PFSK-1 (cell line): ENCODE results near the gene TBC1D24.
A peak's percentile ranks its signal among the peaks of the same experiment; 100 is the strongest.

ENCODE experiments used
- FOXP2 ChIP-seq: optimal IDR thresholded peaks from 2 replicates; pipeline ENCODE3; 2011; ENCODE audit warnings: borderline replicate concordance, control low read depth, inconsistent platforms; ENCODE audit not compliant: insufficient read depth; ENCODE audit errors: extremely low read length, extremely low read depth
- POLR2AphosphoS5 ChIP-seq: IDR thresholded peaks from 2 replicates; pipeline ENCODE4 v1.6.1; 2012; ENCODE audit warnings: low read depth, mild to moderate bottlenecking, control low read depth, low read length, moderate library complexity
- SIN3A ChIP-seq: IDR thresholded peaks from 2 replicates; pipeline ENCODE4 v1.6.1; 2012; ENCODE audit warnings: mild to moderate bottlenecking, low read length, moderate library complexity, borderline replicate concordance; ENCODE audit not compliant: insufficient read depth
- TAF1 ChIP-seq: IDR thresholded peaks from 2 replicates; pipeline ENCODE4 v1.6.1; 2012; ENCODE audit warnings: low read length, control low read depth, borderline replicate concordance; ENCODE audit not compliant: insufficient read depth
- TF ChIP-seq, protein P1 (sequence below), 2 experiments: IDR thresholded peaks; 2 replicates each; pipeline versions ENCODE4 v1.6.1 to v1.8.0; 2011 to 2012; ENCODE audit warnings: low read depth in 2 of 2, low read length in 2 of 2, control low read depth in 1 of 2, inconsistent platforms in 1 of 2, mild to moderate bottlenecking in 1 of 2, moderate library complexity in 1 of 2; ENCODE audit not compliant: insufficient read depth in 1 of 2

TBC1D24 gene

DNA sequence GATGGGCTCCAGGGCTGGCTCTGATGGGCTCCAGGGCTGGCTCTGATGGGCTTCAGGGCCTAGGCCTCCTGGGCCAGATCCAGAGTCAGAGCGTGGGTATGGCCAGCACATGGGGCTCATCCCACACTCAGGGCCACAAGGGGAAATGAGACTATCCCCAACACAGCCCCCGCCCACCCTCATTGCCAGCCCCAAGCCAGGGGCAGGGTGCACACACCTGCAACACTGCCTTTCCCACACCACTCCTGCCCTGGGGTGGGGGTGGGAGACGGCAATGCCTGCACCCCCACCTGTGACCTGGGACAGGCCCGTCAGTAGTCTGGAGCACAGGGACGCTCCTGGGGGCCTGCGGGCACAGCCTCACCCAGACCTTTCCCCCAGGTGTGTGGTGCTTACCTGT lies 24.5 kb downstream of the TBC1D24 start:
- TF ChIP-seq TAF1 = no peak
- no peak for TF ChIP-seq POLR2AphosphoS5
- no peak for TF ChIP-seq SIN3A
- no peak for TF ChIP-seq FOXP2
- TF ChIP-seq, protein P1, sequence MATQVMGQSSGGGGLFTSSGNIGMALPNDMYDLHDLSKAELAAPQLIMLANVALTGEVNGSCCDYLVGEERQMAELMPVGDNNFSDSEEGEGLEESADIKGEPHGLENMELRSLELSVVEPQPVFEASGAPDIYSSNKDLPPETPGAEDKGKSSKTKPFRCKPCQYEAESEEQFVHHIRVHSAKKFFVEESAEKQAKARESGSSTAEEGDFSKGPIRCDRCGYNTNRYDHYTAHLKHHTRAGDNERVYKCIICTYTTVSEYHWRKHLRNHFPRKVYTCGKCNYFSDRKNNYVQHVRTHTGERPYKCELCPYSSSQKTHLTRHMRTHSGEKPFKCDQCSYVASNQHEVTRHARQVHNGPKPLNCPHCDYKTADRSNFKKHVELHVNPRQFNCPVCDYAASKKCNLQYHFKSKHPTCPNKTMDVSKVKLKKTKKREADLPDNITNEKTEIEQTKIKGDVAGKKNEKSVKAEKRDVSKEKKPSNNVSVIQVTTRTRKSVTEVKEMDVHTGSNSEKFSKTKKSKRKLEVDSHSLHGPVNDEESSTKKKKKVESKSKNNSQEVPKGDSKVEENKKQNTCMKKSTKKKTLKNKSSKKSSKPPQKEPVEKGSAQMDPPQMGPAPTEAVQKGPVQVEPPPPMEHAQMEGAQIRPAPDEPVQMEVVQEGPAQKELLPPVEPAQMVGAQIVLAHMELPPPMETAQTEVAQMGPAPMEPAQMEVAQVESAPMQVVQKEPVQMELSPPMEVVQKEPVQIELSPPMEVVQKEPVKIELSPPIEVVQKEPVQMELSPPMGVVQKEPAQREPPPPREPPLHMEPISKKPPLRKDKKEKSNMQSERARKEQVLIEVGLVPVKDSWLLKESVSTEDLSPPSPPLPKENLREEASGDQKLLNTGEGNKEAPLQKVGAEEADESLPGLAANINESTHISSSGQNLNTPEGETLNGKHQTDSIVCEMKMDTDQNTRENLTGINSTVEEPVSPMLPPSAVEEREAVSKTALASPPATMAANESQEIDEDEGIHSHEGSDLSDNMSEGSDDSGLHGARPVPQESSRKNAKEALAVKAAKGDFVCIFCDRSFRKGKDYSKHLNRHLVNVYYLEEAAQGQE (IDR thresholded peaks at IDR 0.05; ENCODE audit: insufficient read depth in 1 of 2, low read depth in 2 of 2, low read length in 2 of 2) = no peak

DNA sequence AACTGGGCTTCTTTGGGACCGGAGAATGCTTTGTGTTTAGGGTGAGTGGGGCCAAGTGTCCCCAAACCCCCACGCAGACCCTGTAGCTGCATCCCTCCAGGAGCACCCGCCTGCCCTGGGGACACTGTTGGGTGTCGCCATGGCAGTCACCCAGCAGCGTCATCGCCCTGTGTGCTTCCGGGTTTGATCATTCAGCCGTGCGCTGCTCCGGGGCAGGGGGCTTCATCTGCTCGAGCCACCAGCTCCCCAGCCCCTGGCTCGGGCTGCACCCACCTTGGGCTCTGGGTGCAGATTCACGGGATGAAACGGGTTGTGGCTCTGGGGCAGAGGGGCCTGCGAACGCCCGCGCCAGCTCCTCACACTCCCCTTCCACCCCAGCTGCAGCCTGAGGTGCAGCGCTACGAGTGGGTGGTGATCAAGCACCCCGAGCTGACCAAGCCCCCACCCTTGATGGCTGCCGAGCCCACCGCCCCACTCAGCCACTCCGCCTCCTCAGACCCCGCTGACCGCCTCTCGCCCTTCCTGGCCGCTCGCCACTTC lies 25.0 kb downstream of the TBC1D24 start:
- TF ChIP-seq, protein P1 (IDR thresholded peaks at IDR 0.05; ENCODE audit: insufficient read depth in 1 of 2, low read depth in 2 of 2, low read length in 2 of 2) = no peak
- no peak for TF ChIP-seq TAF1
- TF ChIP-seq FOXP2 = no peak
- TF ChIP-seq SIN3A = no peak
- TF ChIP-seq POLR2AphosphoS5 = no peak

DNA sequence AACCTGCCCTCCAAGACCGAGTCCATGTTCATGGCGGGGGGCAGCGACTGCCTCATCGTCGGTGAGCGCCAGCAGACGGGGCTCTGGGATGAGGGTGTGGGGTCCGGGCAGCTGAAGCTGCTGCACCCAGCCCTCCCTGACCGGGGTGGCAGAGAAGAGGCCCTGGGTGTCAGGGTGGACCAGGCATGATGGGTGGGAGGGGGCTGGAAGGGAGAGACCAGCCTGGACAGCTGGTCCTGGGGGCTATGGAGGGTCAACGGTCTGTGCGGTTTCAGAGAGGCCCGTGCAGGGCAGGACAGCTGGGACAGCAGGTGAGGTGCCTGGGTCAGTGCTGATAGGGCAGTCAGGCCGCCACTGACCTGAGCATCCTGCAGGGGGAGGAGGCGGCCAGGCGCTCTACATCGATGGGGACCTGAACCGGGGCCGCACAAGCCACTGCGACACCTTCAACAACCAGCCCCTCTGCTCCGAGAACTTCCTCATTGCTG lies 25.5 kb downstream of the TBC1D24 start:
- no peak for TF ChIP-seq FOXP2

DNA sequence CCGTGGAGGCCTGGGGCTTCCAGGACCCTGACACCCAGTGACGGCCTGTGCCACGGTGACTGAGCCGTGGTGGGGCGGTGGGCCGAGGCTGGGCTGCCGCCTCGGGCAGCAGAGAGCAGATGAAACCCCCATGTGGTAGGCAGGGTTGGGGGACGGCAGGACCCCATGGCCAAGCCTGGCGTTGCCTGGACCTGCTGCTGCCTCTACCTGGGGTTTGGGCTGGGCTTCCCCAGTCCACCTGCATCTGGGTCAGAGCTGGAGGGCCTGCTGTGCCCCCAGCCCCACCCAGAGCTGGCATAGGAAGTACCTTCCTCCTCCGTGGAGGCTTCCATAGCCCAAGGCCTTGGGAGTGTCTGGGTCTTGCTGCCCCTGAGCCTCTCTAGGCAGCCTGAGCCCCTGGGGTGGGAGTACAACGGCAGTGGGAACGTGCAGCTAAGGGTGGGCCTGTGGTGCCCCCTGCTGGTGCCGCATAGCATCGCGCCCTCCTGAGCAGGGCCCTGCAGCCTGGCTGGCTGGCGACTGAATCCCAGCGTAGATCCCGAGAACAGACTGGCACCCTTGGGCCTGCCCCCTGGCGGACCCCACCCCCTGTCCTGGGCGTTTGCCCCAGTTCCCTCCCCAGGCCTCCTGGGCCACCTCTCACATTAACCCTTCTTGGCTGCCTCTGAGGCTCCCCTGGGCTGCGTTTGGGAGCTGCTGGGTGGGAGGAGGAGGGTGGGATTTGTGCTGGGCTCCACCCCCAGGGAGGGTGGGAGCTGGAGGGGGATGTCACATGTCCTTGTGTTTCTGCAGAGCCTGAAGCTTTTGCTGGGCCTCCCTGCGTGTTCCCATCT lies 26.2 kb downstream of the TBC1D24 start:
- TF ChIP-seq POLR2AphosphoS5 (no peak), FOXP2 (peak; percentile 61)

DNA sequence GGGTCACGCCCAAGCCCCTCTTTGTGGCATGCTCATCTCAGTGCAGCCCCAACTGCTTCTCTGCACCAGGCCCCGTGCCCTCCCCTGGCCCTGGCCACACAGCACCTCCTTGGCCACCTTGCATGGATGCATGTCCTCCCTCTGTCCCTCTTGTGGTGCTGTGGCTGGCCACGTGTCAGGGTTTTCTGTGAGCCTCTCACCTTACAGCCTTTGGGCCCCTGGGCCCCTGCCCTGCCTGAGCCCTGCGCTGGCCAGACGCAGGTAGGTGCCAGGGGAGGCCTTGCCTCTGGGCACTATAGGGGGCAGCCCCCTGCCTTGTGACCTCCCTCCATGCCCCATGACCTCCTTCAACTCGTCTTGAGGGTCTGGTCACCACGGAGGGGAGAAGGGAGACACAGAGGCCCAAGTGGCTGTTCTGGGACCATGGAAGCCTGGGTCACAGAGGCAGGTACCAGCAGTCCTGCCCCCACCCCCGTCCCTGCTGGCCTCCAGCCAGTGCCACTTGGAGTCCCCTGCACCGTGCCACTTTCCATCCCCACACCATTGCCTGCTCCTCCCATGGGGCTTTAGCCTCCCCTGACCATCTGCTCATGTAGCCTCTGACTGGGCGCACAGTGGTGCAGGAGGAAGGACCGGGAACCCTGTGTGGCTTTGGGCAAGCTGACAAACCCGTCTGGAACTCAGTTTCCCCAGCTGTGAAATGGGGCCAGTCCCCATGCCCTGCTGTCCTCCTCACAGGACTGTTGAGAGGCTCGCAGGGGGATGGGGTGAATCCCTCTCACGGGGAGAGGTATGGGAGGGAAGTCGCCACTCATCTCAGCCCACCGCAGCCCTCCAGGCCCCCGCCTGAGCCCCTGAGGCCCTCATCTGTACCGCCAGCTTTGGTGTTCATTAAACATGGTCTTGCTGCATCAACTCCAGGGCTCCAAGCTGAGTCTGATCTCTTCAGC lies 27.3 kb downstream of the TBC1D24 start:
- TF ChIP-seq POLR2AphosphoS5 = no peak
- TF ChIP-seq TAF1 = no peak
- TF ChIP-seq, protein P1 (IDR thresholded peaks at IDR 0.05; ENCODE audit: insufficient read depth in 1 of 2, low read depth in 2 of 2, low read length in 2 of 2) = no peak
- no peak for TF ChIP-seq FOXP2
- no peak for TF ChIP-seq SIN3A
